Left ventricle myocardium inferior (tissue), 1 donor: ENCODE measurements around the gene MT4. TPM values are rescaled to one million over a fixed set of nuclear protein-coding genes. Genes with fewer than 3 reads are reported as not detected.

Experiments used
- DNase-seq: peaks from one replicate; pipeline ENCODE4 v3.0.0-alpha.2; 2020
- H3K27ac ChIP-seq: fragments of 200-600 bp; replicated peaks from 2 replicates; pipeline ENCODE4 v1.8.0; 2021
- H3K27me3 ChIP-seq: fragments of 200-600 bp; 2 replicates; pipeline ENCODE4 v1.8.0; 2021; ENCODE audit warnings: low read depth
- H3K36me3 ChIP-seq: fragments of 200-600 bp; 2 replicates; pipeline ENCODE4 v1.8.0; 2021
- H3K4me1 ChIP-seq: fragments of 200-600 bp; 2 replicates; pipeline ENCODE4 v1.8.0; 2021
- H3K4me3 ChIP-seq: fragments of 200-600 bp; 2 replicates; pipeline ENCODE4 v1.8.0; 2021; ENCODE audit warnings: mild to moderate bottlenecking, moderate library complexity
- H3K9me3 ChIP-seq: fragments of 200-600 bp; replicated peaks from 2 replicates; pipeline ENCODE4 v1.8.0; 2021
- intact Hi-C: fragments of 100-400 bp; cut with micrococcal nuclease; formaldehyde crosslinking; loops from one replicate; pipeline ENCODE4 v1.11.0; 2022
- total RNA-seq: library from RNA; stranded (reverse); fragmentation: NEBNext Ultra II Directional; extraction: Animal tissue kit (Norgen Biotek cat#: 25700); gene quantifications from one replicate; pipeline ENCODE4 v1.2.1, GENCODE V29; 2021
- TF ChIP-seq, protein P1 (sequence below): fragments of 200-600 bp; IDR thresholded peaks from 2 replicates; pipeline ENCODE4 v1.8.0; 2021; ENCODE audit warnings: antibody characterized with exemption, mild to moderate bottlenecking, borderline replicate concordance
- donor health status: DM: no; HTN: yes; CAD: no; lungs with severe emphysema.

The MT4 gene
- total RNA-seq, 1 donor from 2014 or later = not detected

- TF ChIP-seq, protein P1, sequence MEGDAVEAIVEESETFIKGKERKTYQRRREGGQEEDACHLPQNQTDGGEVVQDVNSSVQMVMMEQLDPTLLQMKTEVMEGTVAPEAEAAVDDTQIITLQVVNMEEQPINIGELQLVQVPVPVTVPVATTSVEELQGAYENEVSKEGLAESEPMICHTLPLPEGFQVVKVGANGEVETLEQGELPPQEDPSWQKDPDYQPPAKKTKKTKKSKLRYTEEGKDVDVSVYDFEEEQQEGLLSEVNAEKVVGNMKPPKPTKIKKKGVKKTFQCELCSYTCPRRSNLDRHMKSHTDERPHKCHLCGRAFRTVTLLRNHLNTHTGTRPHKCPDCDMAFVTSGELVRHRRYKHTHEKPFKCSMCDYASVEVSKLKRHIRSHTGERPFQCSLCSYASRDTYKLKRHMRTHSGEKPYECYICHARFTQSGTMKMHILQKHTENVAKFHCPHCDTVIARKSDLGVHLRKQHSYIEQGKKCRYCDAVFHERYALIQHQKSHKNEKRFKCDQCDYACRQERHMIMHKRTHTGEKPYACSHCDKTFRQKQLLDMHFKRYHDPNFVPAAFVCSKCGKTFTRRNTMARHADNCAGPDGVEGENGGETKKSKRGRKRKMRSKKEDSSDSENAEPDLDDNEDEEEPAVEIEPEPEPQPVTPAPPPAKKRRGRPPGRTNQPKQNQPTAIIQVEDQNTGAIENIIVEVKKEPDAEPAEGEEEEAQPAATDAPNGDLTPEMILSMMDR = no peak
- Histone ChIP-seq H3K9me3 (no peaks in the 10 kb centered on the region), H3K36me3 (no peaks in the 10 kb centered on the region), H3K27me3 (peaks cover 43% of the 10 kb centered on the region), H3K27ac (no peak overlapping the region), H3K4me1 (no peaks in the 10 kb centered on the region), H3K4me3 (no peak overlapping the region)
- intact Hi-C loops = no loop called here
- DNase-seq = no peak
Observed at GRCh38 chr16:56539656-56540055, 25.2 kb upstream of the MT4 start.

DNA sequence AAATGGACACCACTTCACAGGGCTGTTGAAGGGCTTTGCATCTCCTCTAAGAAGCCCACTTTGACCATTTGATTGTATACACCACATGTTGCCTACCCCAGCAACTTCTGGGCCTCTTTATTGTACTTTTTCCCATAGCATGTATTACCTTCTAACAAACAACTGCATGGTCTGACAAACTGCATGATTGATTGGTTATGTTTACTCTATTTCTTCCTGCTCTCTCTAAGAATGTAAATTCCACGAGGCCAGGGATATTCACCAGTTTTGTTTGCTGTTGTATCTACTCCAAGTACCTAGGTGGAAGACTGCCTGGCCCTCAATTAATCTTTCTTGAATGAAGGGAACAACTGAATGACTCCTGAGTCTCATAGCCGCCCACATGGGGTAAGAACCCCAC is 22.8 kb upstream of the MT4 start:
- no peak for DNase-seq
- peaks cover 19% of the 10 kb centered on the region for H3K27me3 ChIP-seq
- no peaks in the 10 kb centered on the region for H3K36me3 ChIP-seq
- no peaks in the 10 kb centered on the region for H3K9me3 ChIP-seq
- TF ChIP-seq, protein P1 = no peak
- intact Hi-C loops = no loop called here
- no peak overlapping the region for H3K4me3 ChIP-seq
- H3K27ac ChIP-seq = no peak overlapping the region
- H3K4me1 ChIP-seq = no peaks in the 10 kb centered on the region

- peaks cover 9% of the 10 kb centered on the region for H3K4me1 ChIP-seq
- intact Hi-C loops = no loop called here
- TF ChIP-seq, protein P1 = no peak
- no peak overlapping the region for H3K4me3 ChIP-seq
- H3K9me3 ChIP-seq = no peaks in the 10 kb centered on the region
- no peaks in the 10 kb centered on the region for H3K27me3 ChIP-seq
- DNase-seq = no peak
- peak overlapping the region; percentile 27 for H3K27ac ChIP-seq
- H3K36me3 ChIP-seq = no peaks in the 10 kb centered on the region
Observed at GRCh38 chr16:56547120-56547948, 17.5 kb upstream of the MT4 start.

DNA sequence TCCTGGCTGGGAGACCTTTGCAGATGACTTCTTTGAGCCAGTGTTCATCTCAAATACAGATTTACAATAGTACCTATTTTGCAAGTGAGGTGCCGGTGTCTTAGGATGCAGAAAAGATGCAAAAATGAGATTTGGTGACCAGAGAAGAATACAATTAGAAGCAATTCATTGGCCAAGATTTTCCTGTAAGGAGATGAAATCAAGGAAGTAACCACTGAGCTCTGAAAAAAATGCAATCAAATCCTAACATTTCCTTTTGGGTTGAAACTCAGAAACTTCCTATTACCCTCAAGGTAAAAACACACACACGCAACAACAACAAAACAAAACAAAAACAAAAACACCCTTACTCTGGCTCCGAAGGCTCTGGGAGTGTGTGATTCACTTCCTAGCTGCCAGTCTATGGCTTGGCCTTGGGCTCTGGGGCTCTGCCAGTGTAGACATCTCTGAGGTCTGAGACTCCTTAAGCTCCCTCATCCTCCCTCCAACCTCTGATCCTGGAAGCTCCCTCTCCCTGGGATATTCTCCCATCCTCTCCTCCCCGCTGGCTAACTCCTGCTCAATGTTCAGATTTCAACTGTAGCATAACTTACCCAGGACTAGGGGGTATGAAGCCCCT is 16.8 kb upstream of the MT4 start:
- intact Hi-C loops = no loop called here
- no peaks in the 10 kb centered on the region for H3K36me3 ChIP-seq
- H3K9me3 ChIP-seq = no peaks in the 10 kb centered on the region
- H3K27ac ChIP-seq = no peak overlapping the region
- no peak overlapping the region for H3K4me3 ChIP-seq
- TF ChIP-seq, protein P1 = no peak
- H3K27me3 ChIP-seq = no peaks in the 10 kb centered on the region
- no peak for DNase-seq
- peaks cover 11% of the 10 kb centered on the region for H3K4me1 ChIP-seq

DNA sequence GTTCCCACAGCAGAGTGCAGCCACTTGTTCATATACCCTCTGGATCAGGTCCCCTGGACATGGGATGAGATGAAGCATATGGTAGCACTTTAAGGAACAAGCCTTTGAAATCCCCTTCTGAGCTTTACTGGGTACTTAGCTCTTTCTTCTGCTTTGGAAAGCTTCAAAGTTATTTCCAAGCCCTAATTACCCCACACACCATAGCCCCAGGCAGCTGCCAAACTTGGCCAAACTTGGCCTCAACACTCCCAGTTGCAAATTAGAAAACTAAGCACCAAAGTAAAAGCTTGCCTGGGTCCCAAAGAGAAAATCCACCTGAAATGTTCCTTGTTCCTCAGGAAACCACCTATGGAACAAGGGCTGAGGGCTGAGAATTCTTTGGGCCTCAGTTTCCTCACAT is 15.7 kb upstream of the MT4 start:
- H3K4me3 ChIP-seq = no peak overlapping the region
- no peaks in the 10 kb centered on the region for H3K36me3 ChIP-seq
- intact Hi-C loops = no loop called here
- H3K4me1 ChIP-seq = peaks cover 11% of the 10 kb centered on the region
- no peaks in the 10 kb centered on the region for H3K27me3 ChIP-seq
- no peak overlapping the region for H3K27ac ChIP-seq
- no peak for DNase-seq
- TF ChIP-seq, protein P1 = no peak
- no peaks in the 10 kb centered on the region for H3K9me3 ChIP-seq
